HepG2 (cell line): ENCODE measurements around the gene ARFGEF3. TPM values are rescaled to one million over a fixed set of nuclear protein-coding genes. Genes with fewer than 3 reads are reported as not detected.

Experiments used
- ATF1 ChIP-seq: IDR thresholded peaks from 2 replicates; pipeline ENCODE4 v1.6.1; 2016; ENCODE audit warnings: mild to moderate bottlenecking, control low read depth
- EEA1 ChIP-seq: sonication (generic); formaldehyde crosslinking; IDR thresholded peaks from 2 replicates; pipeline ENCODE4 v1.5.1; 2020; ENCODE audit warnings: mild to moderate bottlenecking, missing genetic modification reagents, borderline replicate concordance
- GFI1 ChIP-seq: sonication (generic); formaldehyde crosslinking; IDR thresholded peaks from 2 replicates; pipeline ENCODE4 v1.5.0; 2020; ENCODE audit warnings: missing genetic modification reagents, mild to moderate bottlenecking, borderline replicate concordance
- HMG20A ChIP-seq: IDR thresholded peaks from 2 replicates; pipeline ENCODE4 v1.6.1; 2016; ENCODE audit warnings: borderline replicate concordance
- HNF4A ChIP-seq: sonication (generic); formaldehyde crosslinking; IDR thresholded peaks from 2 replicates; pipeline ENCODE4 v1.4.0; 2020; ENCODE audit warnings: missing genetic modification reagents
- HNRNPL ChIP-seq: fragments of 200-400 bp; formaldehyde crosslinking; IDR thresholded peaks from 2 replicates; pipeline ENCODE4 v1.6.1; 2017; ENCODE audit warnings: mild to moderate bottlenecking, low read depth, low read length
- HOXD1 ChIP-seq: sonication (generic); formaldehyde crosslinking; IDR thresholded peaks from 2 replicates; pipeline ENCODE4 v1.5.0; 2020; ENCODE audit warnings: missing genetic modification reagents
- JUN ChIP-seq: sonication (generic); formaldehyde crosslinking; IDR thresholded peaks from 2 replicates; pipeline ENCODE4 v1.4.0; 2020; ENCODE audit warnings: mild to moderate bottlenecking, missing genetic modification reagents
- NR2F6 ChIP-seq, 2 experiments: IDR thresholded peaks; 2 replicates each; pipeline ENCODE4 v1.6.1; 2016; ENCODE audit warnings: antibody characterized with exemption in 1 of 2, mild to moderate bottlenecking in 1 of 2
- POGZ ChIP-seq: sonication (generic); formaldehyde crosslinking; IDR thresholded peaks from 2 replicates; pipeline ENCODE4 v1.4.0; 2020; ENCODE audit warnings: mild to moderate bottlenecking, missing genetic modification reagents
- ZFP37 ChIP-seq: sonication (generic); formaldehyde crosslinking; IDR thresholded peaks from 2 replicates; pipeline ENCODE4 v1.4.0; 2020; ENCODE audit warnings: missing genetic modification reagents, borderline replicate concordance
- ZNF737 ChIP-seq: sonication (generic); formaldehyde crosslinking; IDR thresholded peaks from 2 replicates; pipeline ENCODE4 v1.5.0; 2020; ENCODE audit warnings: missing genetic modification reagents, mild to moderate bottlenecking, borderline replicate concordance
- polyA plus RNA-seq, 8 experiments: library from polyadenylated mRNA; depleted of rRNA in 3 of 8; stranded (reverse) in 7 of 8; unstranded in 1 of 8; fragments of >200 nt; fragmentation: Illumina TruSeq in 4 of 8; extraction: Trizol in 4 of 8; gene quantifications; 2 replicates each; pipeline versions ENCODE4 v1.2.1 to v1.2.3, GENCODE V29; 2011 to 2016; ENCODE audit warnings: low read depth in 4 of 8, missing spikeins in 1 of 8, mixed read lengths in 1 of 8; ENCODE audit not compliant: insufficient read depth in 1 of 8
- total RNA-seq, 5 experiments: library from RNA; depleted of rRNA; stranded (reverse); fragments of >200 nt; fragmentation: Illumina TruSeq; extraction: Trizol; gene quantifications; 2 replicates each; pipeline ENCODE4 v1.2.3, GENCODE V29; 2016; ENCODE audit warnings: low read depth in 1 of 5
- TF ChIP-seq, protein P1 (sequence below), 2 experiments: fragments of 450-650 bp in 1 of 2; sonication (generic) in 1 of 2; formaldehyde crosslinking in 1 of 2; IDR thresholded peaks; 2 replicates each; pipeline versions ENCODE4 v1.6.1 to v1.8.0; 2016 to 2022; ENCODE audit warnings: antibody characterized with exemption in 1 of 2, mild to moderate bottlenecking in 1 of 2, missing genetic modification reagents in 1 of 2
- TF ChIP-seq, protein P2 (sequence below): sonication (generic); formaldehyde crosslinking; IDR thresholded peaks from 2 replicates; pipeline ENCODE4 v1.4.0; 2020; ENCODE audit warnings: missing genetic modification reagents, borderline replicate concordance
- TF ChIP-seq, protein P3 (sequence below): sonication (generic); formaldehyde crosslinking; IDR thresholded peaks from 2 replicates; pipeline ENCODE4 v1.4.0; 2020; ENCODE audit warnings: mild to moderate bottlenecking, missing genetic modification reagents
- TF ChIP-seq, protein P4 (sequence below): sonication (generic); formaldehyde crosslinking; IDR thresholded peaks from 2 replicates; pipeline ENCODE4 v1.5.1; 2020; ENCODE audit warnings: mild to moderate bottlenecking, missing genetic modification reagents, borderline replicate concordance
- TF ChIP-seq, protein P5 (sequence below): sonication (generic); formaldehyde crosslinking; IDR thresholded peaks from 2 replicates; pipeline ENCODE4 v1.8.0; 2022; ENCODE audit warnings: missing genetic modification reagents, low read depth, mild to moderate bottlenecking, borderline replicate concordance

ARFGEF3 gene
- total and polyA plus RNA-seq, 2 of the 13 experiments (the other 11 are each of a cell fraction or from before 2014, with no cell fraction given) = 0.60 to 2.6 TPM

DNA sequence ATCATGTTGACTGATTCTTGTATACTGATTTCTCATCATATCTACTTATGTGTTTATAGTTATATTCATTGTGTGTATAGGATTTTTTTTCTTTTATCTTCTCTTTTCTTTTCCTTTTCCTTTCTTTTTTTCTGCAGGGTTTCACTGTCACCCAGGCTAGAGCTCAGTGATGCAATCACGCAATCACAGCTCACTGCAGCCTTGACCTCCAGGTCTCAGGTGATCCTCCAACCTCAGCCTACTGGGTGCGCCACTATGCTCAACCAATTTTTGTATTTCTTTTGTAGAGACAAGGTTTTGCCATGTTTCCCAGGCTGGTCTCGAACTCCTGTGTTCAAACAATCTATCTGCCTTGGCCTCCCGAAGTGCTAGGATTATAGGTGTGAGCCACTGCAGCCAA, 58.2 kb downstream of the ARFGEF3 start (continued):
- TF ChIP-seq, protein P1, sequence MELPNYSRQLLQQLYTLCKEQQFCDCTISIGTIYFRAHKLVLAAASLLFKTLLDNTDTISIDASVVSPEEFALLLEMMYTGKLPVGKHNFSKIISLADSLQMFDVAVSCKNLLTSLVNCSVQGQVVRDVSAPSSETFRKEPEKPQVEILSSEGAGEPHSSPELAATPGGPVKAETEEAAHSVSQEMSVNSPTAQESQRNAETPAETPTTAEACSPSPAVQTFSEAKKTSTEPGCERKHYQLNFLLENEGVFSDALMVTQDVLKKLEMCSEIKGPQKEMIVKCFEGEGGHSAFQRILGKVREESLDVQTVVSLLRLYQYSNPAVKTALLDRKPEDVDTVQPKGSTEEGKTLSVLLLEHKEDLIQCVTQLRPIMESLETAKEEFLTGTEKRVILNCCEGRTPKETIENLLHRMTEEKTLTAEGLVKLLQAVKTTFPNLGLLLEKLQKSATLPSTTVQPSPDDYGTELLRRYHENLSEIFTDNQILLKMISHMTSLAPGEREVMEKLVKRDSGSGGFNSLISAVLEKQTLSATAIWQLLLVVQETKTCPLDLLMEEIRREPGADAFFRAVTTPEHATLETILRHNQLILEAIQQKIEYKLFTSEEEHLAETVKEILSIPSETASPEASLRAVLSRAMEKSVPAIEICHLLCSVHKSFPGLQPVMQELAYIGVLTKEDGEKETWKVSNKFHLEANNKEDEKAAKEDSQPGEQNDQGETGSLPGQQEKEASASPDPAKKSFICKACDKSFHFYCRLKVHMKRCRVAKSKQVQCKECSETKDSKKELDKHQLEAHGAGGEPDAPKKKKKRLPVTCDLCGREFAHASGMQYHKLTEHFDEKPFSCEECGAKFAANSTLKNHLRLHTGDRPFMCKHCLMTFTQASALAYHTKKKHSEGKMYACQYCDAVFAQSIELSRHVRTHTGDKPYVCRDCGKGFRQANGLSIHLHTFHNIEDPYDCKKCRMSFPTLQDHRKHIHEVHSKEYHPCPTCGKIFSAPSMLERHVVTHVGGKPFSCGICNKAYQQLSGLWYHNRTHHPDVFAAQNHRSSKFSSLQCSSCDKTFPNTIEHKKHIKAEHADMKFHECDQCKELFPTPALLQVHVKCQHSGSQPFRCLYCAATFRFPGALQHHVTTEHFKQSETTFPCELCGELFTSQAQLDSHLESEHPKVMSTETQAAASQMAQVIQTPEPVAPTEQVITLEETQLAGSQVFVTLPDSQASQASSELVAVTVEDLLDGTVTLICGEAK (IDR thresholded peaks at IDR 0.05) = no peak
- TF ChIP-seq, protein P1 (CRISPR knock-in tag; IDR thresholded peaks at IDR 0.05) = no peak
- TF ChIP-seq HMG20A (CRISPR knock-in tag) (peak; percentile 72; the same call in 1 of the 2 replicates), HNRNPL (no peak), HOXD1 (CRISPR knock-in tag) (no peak), GFI1 (CRISPR knock-in tag) (peak; percentile 96), ZNF737 (no peak), NR2F6 (IDR thresholded peaks at IDR 0.05) (peak; percentile 82), NR2F6 (CRISPR knock-in tag; IDR thresholded peaks at IDR 0.05) (peak; percentile 95), POGZ (CRISPR knock-in tag) (peak; percentile 44; the same call in 1 of the 2 replicates), JUN (CRISPR knock-in tag) (no peak), EEA1 (CRISPR knock-in tag) (no peak), ZFP37 (CRISPR knock-in tag) (no peak), ATF1 (CRISPR knock-in tag) (no peak), HNF4A (CRISPR knock-in tag) (0 out of 2 replicates have a peak, but pooled peaks have one; percentile 38)
- TF ChIP-seq, protein P2, sequence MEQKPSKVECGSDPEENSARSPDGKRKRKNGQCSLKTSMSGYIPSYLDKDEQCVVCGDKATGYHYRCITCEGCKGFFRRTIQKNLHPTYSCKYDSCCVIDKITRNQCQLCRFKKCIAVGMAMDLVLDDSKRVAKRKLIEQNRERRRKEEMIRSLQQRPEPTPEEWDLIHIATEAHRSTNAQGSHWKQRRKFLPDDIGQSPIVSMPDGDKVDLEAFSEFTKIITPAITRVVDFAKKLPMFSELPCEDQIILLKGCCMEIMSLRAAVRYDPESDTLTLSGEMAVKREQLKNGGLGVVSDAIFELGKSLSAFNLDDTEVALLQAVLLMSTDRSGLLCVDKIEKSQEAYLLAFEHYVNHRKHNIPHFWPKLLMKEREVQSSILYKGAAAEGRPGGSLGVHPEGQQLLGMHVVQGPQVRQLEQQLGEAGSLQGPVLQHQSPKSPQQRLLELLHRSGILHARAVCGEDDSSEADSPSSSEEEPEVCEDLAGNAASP = peak; percentile 59; the same call in 1 of the 2 replicates
- TF ChIP-seq, protein P3, sequence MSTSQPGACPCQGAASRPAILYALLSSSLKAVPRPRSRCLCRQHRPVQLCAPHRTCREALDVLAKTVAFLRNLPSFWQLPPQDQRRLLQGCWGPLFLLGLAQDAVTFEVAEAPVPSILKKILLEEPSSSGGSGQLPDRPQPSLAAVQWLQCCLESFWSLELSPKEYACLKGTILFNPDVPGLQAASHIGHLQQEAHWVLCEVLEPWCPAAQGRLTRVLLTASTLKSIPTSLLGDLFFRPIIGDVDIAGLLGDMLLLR (CRISPR knock-in tag) = no peak
- TF ChIP-seq, protein P4, sequence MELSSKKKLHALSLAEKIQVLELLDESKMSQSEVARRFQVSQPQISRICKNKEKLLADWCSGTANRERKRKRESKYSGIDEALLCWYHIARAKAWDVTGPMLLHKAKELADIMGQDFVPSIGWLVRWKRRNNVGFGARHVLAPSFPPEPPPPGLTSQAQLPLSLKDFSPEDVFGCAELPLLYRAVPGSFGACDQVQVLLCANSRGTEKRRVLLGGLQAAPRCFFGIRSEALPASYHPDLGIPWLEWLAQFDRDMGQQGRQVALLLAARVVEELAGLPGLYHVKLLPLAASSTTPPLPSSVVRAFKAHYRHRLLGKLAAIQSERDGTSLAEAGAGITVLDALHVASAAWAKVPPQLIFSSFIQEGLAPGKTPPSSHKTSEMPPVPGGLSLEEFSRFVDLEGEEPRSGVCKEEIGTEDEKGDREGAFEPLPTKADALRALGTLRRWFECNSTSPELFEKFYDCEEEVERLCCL = no peak
- TF ChIP-seq, protein P5, sequence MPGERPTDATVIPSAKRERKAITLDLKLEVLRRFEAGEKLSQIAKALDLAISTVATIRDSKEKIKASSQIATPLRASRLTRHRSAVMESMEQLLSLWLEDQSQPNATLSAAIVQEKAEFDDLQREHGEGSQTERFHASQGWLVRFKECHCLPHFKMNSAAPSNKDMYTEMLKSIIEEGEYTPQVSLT (CRISPR knock-in tag) = no peak
